Measurements from ENCODE around the gene QPCT.
"Not testable (repeated sequence)": the region's sequence is repeated elsewhere in the genome, so short reads cannot be mapped to it uniquely, and the experiment has no call there.

The QPCT gene

DNA sequence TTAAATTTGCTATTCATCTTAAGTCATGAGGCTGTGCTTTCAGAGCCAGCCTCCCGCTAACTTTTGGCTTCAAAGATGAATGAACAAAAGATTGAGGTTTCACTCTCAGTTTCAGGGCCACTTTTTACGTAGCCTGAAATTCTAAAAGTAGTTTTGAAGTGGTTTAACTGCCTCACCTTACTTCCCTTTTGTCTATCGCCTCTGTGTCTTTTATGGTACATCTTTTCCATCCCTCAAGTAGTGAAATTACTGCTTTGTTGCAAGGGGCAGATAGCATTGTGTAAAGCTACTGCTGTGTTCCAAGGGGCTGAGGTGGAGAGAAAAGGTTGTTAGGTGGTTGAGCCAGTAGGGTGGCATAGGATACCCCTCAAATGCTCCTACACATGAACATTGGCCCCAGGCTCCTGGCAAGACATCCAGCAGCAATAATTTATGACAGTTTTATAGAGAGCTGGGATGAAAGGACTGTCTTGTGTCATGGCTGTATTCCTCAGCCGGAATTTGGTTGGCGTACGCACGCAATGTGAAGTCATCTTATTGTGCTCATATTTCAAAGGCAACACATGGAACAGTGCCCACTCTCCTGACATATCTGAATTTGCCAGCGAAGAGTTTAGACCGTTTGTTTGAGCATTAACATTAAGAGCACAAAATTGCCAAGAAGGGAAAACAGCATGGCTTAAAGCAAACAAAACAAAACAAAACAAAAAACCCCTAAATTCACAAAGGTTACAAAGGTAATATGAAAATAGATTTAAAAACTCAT lies 32.2 kb downstream of the QPCT start:
- DNase-seq (ENCODE audit: low read depth), result peak; percentile 79
- TF ChIP-seq, protein P1, sequence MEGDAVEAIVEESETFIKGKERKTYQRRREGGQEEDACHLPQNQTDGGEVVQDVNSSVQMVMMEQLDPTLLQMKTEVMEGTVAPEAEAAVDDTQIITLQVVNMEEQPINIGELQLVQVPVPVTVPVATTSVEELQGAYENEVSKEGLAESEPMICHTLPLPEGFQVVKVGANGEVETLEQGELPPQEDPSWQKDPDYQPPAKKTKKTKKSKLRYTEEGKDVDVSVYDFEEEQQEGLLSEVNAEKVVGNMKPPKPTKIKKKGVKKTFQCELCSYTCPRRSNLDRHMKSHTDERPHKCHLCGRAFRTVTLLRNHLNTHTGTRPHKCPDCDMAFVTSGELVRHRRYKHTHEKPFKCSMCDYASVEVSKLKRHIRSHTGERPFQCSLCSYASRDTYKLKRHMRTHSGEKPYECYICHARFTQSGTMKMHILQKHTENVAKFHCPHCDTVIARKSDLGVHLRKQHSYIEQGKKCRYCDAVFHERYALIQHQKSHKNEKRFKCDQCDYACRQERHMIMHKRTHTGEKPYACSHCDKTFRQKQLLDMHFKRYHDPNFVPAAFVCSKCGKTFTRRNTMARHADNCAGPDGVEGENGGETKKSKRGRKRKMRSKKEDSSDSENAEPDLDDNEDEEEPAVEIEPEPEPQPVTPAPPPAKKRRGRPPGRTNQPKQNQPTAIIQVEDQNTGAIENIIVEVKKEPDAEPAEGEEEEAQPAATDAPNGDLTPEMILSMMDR (IDR thresholded peaks at IDR 0.05; ENCODE audit: low read depth, low read length, missing control alignments), result no peak
- peak overlapping the region; percentile 47 for H3K4me3 ChIP-seq (ENCODE audit: low read depth, low read length)

GRCh38 chr2:37377187-37377532 lies 32.7 kb downstream of the QPCT start:
- DNase-seq (ENCODE audit: low read depth), result peak; percentile 42
- TF ChIP-seq, protein P1 (IDR thresholded peaks at IDR 0.05; ENCODE audit: low read depth, low read length, missing control alignments), result no peak
- peak overlapping the region; percentile 47; the same call in 1 of the 2 replicates for H3K4me3 ChIP-seq (ENCODE audit: low read depth, low read length)

- DNase-seq (ENCODE audit: low read depth), result no peak
- TF ChIP-seq, protein P1 (IDR thresholded peaks at IDR 0.05; ENCODE audit: low read depth, low read length, missing control alignments), result no peak
- no peak overlapping the region for H3K4me3 ChIP-seq (ENCODE audit: low read depth, low read length)
Observed at GRCh38 chr2:37378411-37378810, 34.0 kb downstream of the QPCT start.

DNA sequence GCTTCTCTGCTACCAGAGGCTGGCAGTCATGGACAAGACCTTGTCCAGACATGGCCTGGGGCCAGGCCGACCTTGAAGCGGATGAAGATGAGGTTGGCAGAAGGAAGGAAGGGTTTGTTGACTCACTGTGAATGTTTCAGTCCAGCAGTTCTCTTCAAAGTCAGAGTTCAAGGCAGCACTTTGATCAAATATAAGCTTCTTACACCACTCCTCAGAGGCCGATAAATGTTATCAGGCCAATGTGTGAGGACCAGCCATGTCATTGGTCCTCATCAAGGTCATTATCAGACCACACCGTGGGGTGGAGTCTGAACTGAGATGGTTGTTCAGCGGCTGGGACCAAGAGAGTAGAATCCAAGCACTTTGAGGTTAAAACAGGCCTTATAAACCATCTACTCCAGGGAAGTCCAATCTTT lies 35.5 kb downstream of the QPCT start:
- TF ChIP-seq, protein P1 (IDR thresholded peaks at IDR 0.05; ENCODE audit: low read depth, low read length, missing control alignments), result no peak
- DNase-seq (ENCODE audit: low read depth), result no peak
- H3K4me3 ChIP-seq (ENCODE audit: low read depth, low read length), result no peak overlapping the region

GRCh38 chr2:37380787-37381186 lies 36.4 kb downstream of the QPCT start:
- not testable (repeated sequence) for DNase-seq (ENCODE audit: low read depth); H3K4me3 ChIP-seq (ENCODE audit: low read depth, low read length)

GRCh38 chr2:37384261-37384660 lies 39.8 kb downstream of the QPCT start:
- H3K4me3 ChIP-seq (ENCODE audit: low read depth, low read length); DNase-seq (ENCODE audit: low read depth): not testable (repeated sequence)

- H3K4me3 ChIP-seq (ENCODE audit: low read depth, low read length), result no peak overlapping the region
- TF ChIP-seq, protein P1 (IDR thresholded peaks at IDR 0.05; ENCODE audit: low read depth, low read length, missing control alignments), result no peak
- no peak for DNase-seq (ENCODE audit: low read depth)
Observed at GRCh38 chr2:37387148-37387835, 42.9 kb downstream of the QPCT start.

GRCh38 chr2:37388074-37388473 lies 43.6 kb downstream of the QPCT start:
- DNase-seq (ENCODE audit: low read depth), result no peak
- H3K4me3 ChIP-seq (ENCODE audit: low read depth, low read length), result no peak overlapping the region
- TF ChIP-seq, protein P1 (IDR thresholded peaks at IDR 0.05; ENCODE audit: low read depth, low read length, missing control alignments), result no peak

Measured in GM12864 (cell line).